Duodenal mucosa (tissue), 2 donors: ENCODE results near the gene DUS1L.

Experiments
- H3K27ac ChIP-seq: one replicate; pipeline ENCODE4 v1.7.0; 2013; ENCODE audit warnings: low read depth, low read length
- H3K27me3 ChIP-seq, 2 donors: one replicate each; pipeline ENCODE4 v1.7.0; 2013; ENCODE audit warnings: low read length in 2 of 2, control low read depth in 1 of 2; ENCODE audit not compliant: insufficient read depth in 2 of 2, control insufficient read depth in 1 of 2
- H3K36me3 ChIP-seq, 2 donors: one replicate each; pipeline ENCODE4 v1.7.0; 2013; ENCODE audit warnings: low read length in 2 of 2, control low read depth in 1 of 2; ENCODE audit not compliant: insufficient read depth in 2 of 2, control insufficient read depth in 1 of 2
- H3K4me1 ChIP-seq, 2 donors: one replicate each; pipeline ENCODE4 v1.7.0; 2013; ENCODE audit warnings: low read length in 2 of 2, control low read depth in 1 of 2; ENCODE audit not compliant: insufficient read depth in 2 of 2, control insufficient read depth in 1 of 2
- H3K4me3 ChIP-seq, 2 donors: one replicate each; pipeline ENCODE4 v1.7.0; 2013; ENCODE audit warnings: low read length in 2 of 2, low read depth in 1 of 2
- H3K9ac ChIP-seq, 2 donors: one replicate each; pipeline ENCODE4 v1.7.0; 2013; ENCODE audit warnings: low read length in 2 of 2, low read depth in 1 of 2
- H3K9me3 ChIP-seq, 2 donors: one replicate each; pipeline ENCODE4 v1.7.0; 2013; ENCODE audit warnings: low read length in 2 of 2, control low read depth in 1 of 2; ENCODE audit not compliant: control insufficient read depth in 1 of 2

The DUS1L gene

GRCh38 chr17:82011617-82012187, 53.9 kb downstream of the DUS1L start:
- H3K4me1 ChIP-seq: no peaks in the 10 kb centered on the region
- no peaks in the 10 kb centered on the region for H3K36me3 ChIP-seq
- H3K27ac ChIP-seq: no peak overlapping the region
- no peaks in the 10 kb centered on the region for H3K9me3 ChIP-seq
- H3K4me3 ChIP-seq: no peak overlapping the region
- H3K9ac ChIP-seq: no peak overlapping the region
- no peaks in the 10 kb centered on the region for H3K27me3 ChIP-seq

- peaks cover 0 to 2% of the 10 kb centered on the region in 2 donors for H3K36me3 ChIP-seq
- peaks cover 0 to 3% of the 10 kb centered on the region in 2 donors for H3K4me1 ChIP-seq
- no peak overlapping the region for H3K27ac ChIP-seq
- H3K9me3 ChIP-seq: no peaks in the 10 kb centered on the region
- H3K9ac ChIP-seq: no peak overlapping the region
- no peak overlapping the region for H3K4me3 ChIP-seq
- H3K27me3 ChIP-seq: no peaks in the 10 kb centered on the region
These were observed 54.8 kb downstream of the DUS1L start for GRCh38 chr17:82010575-82011525.

GRCh38 chr17:82009413-82009812, 56.2 kb downstream of the DUS1L start:
- Histone ChIP-seq H3K9me3 (no peaks in the 10 kb centered on the region), H3K27me3 (no peaks in the 10 kb centered on the region), H3K9ac (no peak overlapping the region), H3K36me3 (peaks cover 0 to 5% of the 10 kb centered on the region in 2 donors), H3K27ac (no peak overlapping the region), H3K4me3 (no peak overlapping the region), H3K4me1 (peaks cover 0 to 3% of the 10 kb centered on the region in 2 donors)

- H3K9me3 ChIP-seq: no peaks in the 10 kb centered on the region
- peaks cover 0 to 3% of the 10 kb centered on the region in 2 donors for H3K4me1 ChIP-seq
These were observed 56.6 kb downstream of the DUS1L start for GRCh38 chr17:82008941-82009405.

GRCh38 chr17:82008258-82008940, 57.2 kb downstream of the DUS1L start:
- Histone ChIP-seq H3K9ac (no peak overlapping the region), H3K4me3 (no peak overlapping the region), H3K4me1 (peaks cover 0 to 3% of the 10 kb centered on the region in 2 donors), H3K36me3 (peaks cover 0 to 5% of the 10 kb centered on the region in 2 donors), H3K27ac (no peak overlapping the region), H3K9me3 (no peaks in the 10 kb centered on the region), H3K27me3 (no peaks in the 10 kb centered on the region)

More at GRCh38 chr17:82008941-82009405, 56.6 kb downstream of the DUS1L start:
- no peak overlapping the region for H3K4me3 ChIP-seq
- H3K27me3 ChIP-seq: no peaks in the 10 kb centered on the region
- H3K9ac ChIP-seq: no peak overlapping the region
- peaks cover 0 to 5% of the 10 kb centered on the region in 2 donors for H3K36me3 ChIP-seq
- no peak overlapping the region for H3K27ac ChIP-seq
